IPS DF 6.9 (cell line): ENCODE measurements around the gene ZSWIM6.

ENCODE experiments used
- DNase-seq: peaks from one replicate; pipeline ENCODE4 v3.0.0-alpha.2; 2013; ENCODE audit warnings: low read depth, low spot score
- H3K27ac ChIP-seq: one replicate; pipeline ENCODE4 v1.5.1; 2013; ENCODE audit warnings: low read length, control low read depth
- H3K27me3 ChIP-seq: 2 replicates; pipeline ENCODE4 v1.6.1; 2013; ENCODE audit warnings: mild to moderate bottlenecking, low read length; ENCODE audit not compliant: control insufficient read depth, insufficient read depth
- H3K36me3 ChIP-seq: 2 replicates; pipeline ENCODE4 v1.6.1; 2013; ENCODE audit warnings: low read length; ENCODE audit not compliant: control insufficient read depth, insufficient read depth
- H3K4me1 ChIP-seq: 2 replicates; pipeline ENCODE4 v1.6.1; 2013; ENCODE audit warnings: low read length; ENCODE audit not compliant: control insufficient read depth, insufficient read depth
- H3K4me3 ChIP-seq: 2 replicates; pipeline ENCODE4 v1.5.1; 2013; ENCODE audit warnings: mild to moderate bottlenecking, low read length
- H3K9me3 ChIP-seq: 2 replicates; pipeline ENCODE4 v1.6.1; 2013; ENCODE audit warnings: low read length, inconsistent platforms; ENCODE audit not compliant: control insufficient read depth, insufficient read depth
- WGBS: extraction: QIAGEN DNeasy Blood & Tissue Kit; methylation state at CpG from one replicate; pipeline ENCODE4 v1.1.7; 2013; ENCODE audit warnings: mixed read lengths, missing lambda C conversion rate; ENCODE audit not compliant: insufficient read length, insufficient coverage; 5-methylcytosine and 5-hydroxymethylcytosine counted together

ZSWIM6 gene

GRCh38 chr5:61569353-61569752, 237.3 kb downstream of the ZSWIM6 start:
- Histone ChIP-seq H3K9me3 (no peaks in the 10 kb centered on the region), H3K4me1 (no peaks in the 10 kb centered on the region), H3K27ac (no peak overlapping the region), H3K4me3 (no peak overlapping the region), H3K36me3 (no peaks in the 10 kb centered on the region), H3K27me3 (no peaks in the 10 kb centered on the region)
- DNase-seq, result no peak
- WGBS, result no CpG with 5 or more reads among the region's 8 CpGs

DNA sequence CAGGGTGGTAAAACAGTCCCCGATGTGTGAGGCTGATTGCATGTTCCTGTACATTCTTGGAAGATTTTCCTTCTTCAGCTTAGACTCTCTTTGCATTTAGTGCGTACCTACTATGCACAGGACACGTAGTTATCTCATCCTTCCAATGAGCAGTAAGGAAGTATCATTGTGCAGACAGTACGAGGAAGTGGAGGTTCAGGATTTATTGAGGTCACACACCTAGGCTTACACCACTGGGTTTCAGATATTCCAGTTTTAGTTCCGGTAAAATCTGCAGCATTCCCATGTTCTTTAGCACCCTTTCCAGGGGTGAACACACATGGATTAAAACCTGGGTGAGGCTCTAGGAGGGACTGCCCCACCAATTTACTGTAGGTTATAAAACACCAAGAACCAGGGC, 238.7 kb downstream of the ZSWIM6 start:
- Histone ChIP-seq H3K36me3 (no peaks in the 10 kb centered on the region), H3K9me3 (no peaks in the 10 kb centered on the region), H3K4me1 (no peaks in the 10 kb centered on the region), H3K4me3 (no peak overlapping the region), H3K27me3 (no peaks in the 10 kb centered on the region), H3K27ac (no peak overlapping the region)
- WGBS, result no CpG with 5 or more reads among the region's 5 CpGs
- DNase-seq, result no peak

DNA sequence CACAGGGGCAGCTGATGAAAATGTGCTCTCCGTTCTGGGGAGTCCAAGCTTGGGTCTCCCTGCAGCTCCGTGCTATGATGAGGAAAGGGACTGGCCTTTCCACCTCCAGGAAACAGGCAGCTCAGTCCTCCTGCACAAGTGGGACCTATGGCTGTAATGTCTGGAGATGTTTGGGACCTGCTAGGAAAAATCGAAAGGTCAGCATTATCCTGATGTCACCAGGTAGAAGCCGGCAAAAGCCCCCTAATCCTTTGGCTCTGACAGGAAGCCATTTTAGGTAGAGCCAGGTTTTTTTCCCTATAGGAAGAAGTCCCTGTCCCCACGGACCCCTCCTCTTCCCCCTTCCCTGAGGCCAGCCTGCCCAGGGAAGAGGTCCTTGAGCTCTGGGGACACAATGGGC, 240.9 kb downstream of the ZSWIM6 start:
- Histone ChIP-seq H3K4me1 (no peaks in the 10 kb centered on the region), H3K9me3 (no peaks in the 10 kb centered on the region), H3K36me3 (no peaks in the 10 kb centered on the region), H3K4me3 (no peak overlapping the region), H3K27me3 (no peaks in the 10 kb centered on the region), H3K27ac (no peak overlapping the region)
- DNase-seq, result no peak
- no CpG with 5 or more reads among the region's 5 CpGs for WGBS

GRCh38 chr5:61575103-61575502, 243.0 kb downstream of the ZSWIM6 start:
- Histone ChIP-seq H3K4me1 (no peaks in the 10 kb centered on the region), H3K36me3 (no peaks in the 10 kb centered on the region), H3K9me3 (no peaks in the 10 kb centered on the region), H3K4me3 (no peak overlapping the region), H3K27me3 (no peaks in the 10 kb centered on the region; the same call in 1 of the 2 replicates), H3K27ac (no peak overlapping the region)
- DNase-seq, result no peak
- no CpG with 5 or more reads among the region's 4 CpGs for WGBS

DNA sequence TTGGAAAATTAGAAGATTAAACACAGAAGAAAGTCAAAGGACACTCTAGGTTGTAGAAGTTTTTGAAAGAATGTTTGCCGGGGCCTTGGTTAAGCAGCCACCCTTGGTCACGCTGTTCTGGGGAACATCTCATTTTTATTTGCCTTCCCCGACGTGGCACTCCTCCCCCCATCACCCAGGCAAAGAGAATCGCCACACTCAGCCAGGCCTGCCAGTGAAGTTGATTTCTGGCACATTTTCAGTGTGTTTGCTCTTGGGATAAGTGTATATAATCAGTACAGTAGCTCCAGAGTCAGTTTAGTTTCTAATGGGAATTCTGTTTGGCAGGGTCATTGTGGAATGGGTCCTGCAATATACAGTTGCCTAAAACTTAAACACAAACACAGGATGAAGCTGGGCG, 243.5 kb downstream of the ZSWIM6 start:
- no peak for DNase-seq
- Histone ChIP-seq H3K4me1 (no peaks in the 10 kb centered on the region), H3K4me3 (no peak overlapping the region), H3K9me3 (no peaks in the 10 kb centered on the region), H3K27ac (no peak overlapping the region), H3K36me3 (no peaks in the 10 kb centered on the region), H3K27me3 (no peaks in the 10 kb centered on the region; the same call in 1 of the 2 replicates)
- WGBS, result no CpG with 5 or more reads among the region's 6 CpGs

GRCh38 chr5:61576556-61576955, 244.5 kb downstream of the ZSWIM6 start:
- no CpG with 5 or more reads among the region's 3 CpGs for WGBS
- Histone ChIP-seq H3K27me3 (no peaks in the 10 kb centered on the region; the same call in 1 of the 2 replicates), H3K9me3 (no peaks in the 10 kb centered on the region), H3K4me3 (no peak overlapping the region), H3K36me3 (no peaks in the 10 kb centered on the region), H3K27ac (no peak overlapping the region), H3K4me1 (no peaks in the 10 kb centered on the region)
- no peak for DNase-seq

GRCh38 chr5:61578858-61579503, 246.9 kb downstream of the ZSWIM6 start:
- no peaks in the 10 kb centered on the region for H3K9me3 ChIP-seq
- no peaks in the 10 kb centered on the region for H3K4me1 ChIP-seq
- H3K27me3 ChIP-seq, result no peaks in the 10 kb centered on the region; the same call in 1 of the 2 replicates
- no peak for DNase-seq
- no peak overlapping the region for H3K4me3 ChIP-seq
- no peaks in the 10 kb centered on the region for H3K36me3 ChIP-seq
- no CpG with 5 or more reads among the region's 1 CpG for WGBS
- no peak overlapping the region for H3K27ac ChIP-seq

DNA sequence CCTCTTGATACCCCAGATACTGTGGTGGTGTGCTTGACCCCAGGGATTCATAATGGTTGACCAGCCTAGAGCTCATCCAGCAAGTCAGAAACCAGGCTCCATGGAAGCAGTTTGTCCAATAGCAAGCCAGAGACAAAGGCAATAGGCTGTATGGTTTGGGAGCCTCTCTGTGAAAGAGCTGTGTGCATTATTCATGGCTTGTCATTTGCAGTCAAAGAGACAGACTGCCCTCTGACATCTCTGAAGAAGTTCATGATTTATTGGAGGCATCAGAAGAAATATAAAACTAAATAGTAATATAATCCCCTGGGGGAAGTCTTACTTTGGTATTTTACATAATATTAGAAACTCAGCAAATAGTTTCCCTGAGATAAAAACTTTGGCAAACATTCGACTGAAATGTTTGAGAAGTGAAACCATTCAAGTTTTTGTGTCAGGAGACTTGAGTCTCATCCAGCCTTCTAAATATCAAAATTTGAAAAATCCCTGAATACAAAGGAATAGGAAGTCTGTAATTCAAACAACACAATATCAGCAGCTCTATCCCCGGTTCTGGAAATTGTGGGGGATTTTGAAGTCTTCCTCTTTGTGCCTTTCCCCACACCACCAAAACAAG, 250.3 kb downstream of the ZSWIM6 start:
- no CpG with 5 or more reads among the region's 2 CpGs for WGBS
- no peak overlapping the region for H3K27ac ChIP-seq
- no peak for DNase-seq
- H3K27me3 ChIP-seq, result no peaks in the 10 kb centered on the region; the same call in 1 of the 2 replicates
- H3K4me3 ChIP-seq, result no peak overlapping the region
- no peaks in the 10 kb centered on the region for H3K9me3 ChIP-seq
- H3K4me1 ChIP-seq, result no peaks in the 10 kb centered on the region
- H3K36me3 ChIP-seq, result no peaks in the 10 kb centered on the region

- H3K4me3 ChIP-seq, result no peak overlapping the region
Measured at GRCh38 chr5:61582887-61583286, 250.8 kb downstream of the ZSWIM6 start.

GRCh38 chr5:61586096-61587084, 254.3 kb downstream of the ZSWIM6 start:
- no peaks in the 10 kb centered on the region for H3K36me3 ChIP-seq
- H3K27me3 ChIP-seq, result no peaks in the 10 kb centered on the region
- WGBS, result no CpG with 5 or more reads among the region's 12 CpGs
- H3K4me3 ChIP-seq, result no peak overlapping the region
- no peaks in the 10 kb centered on the region for H3K9me3 ChIP-seq
- no peak overlapping the region for H3K27ac ChIP-seq
- no peaks in the 10 kb centered on the region for H3K4me1 ChIP-seq
- no peak for DNase-seq

More at GRCh38 chr5:61582887-61583286, 250.8 kb downstream of the ZSWIM6 start:
- no CpG with 5 or more reads among the region's 3 CpGs for WGBS
- no peaks in the 10 kb centered on the region for H3K36me3 ChIP-seq
- H3K27me3 ChIP-seq, result no peaks in the 10 kb centered on the region; the same call in 1 of the 2 replicates
- H3K4me1 ChIP-seq, result no peaks in the 10 kb centered on the region
- no peaks in the 10 kb centered on the region for H3K9me3 ChIP-seq
- no peak overlapping the region for H3K27ac ChIP-seq
- no peak for DNase-seq
